HG02884 (cell line): ENCODE results near the gene ZIM2.

Experiments
- ATAC-seq: cut with Tn5 transposase; IDR thresholded peaks from one replicate; pipeline ENCODE4 v1.9.1; 2021; ENCODE audit warnings: mild to moderate bottlenecking, moderate library complexity; ENCODE audit not compliant: unreplicated experiment

Gene ZIM2

GRCh38 chr19:56839652-56840450 lies 675 bp downstream of the ZIM2 start:
- no peak for ATAC-seq

- ATAC-seq, result no peak
Measured at GRCh38 chr19:56838909-56839651, 1.4 kb downstream of the ZIM2 start.

- no peak for ATAC-seq
Measured at GRCh38 chr19:56838024-56838908, 2.3 kb downstream of the ZIM2 start.

- ATAC-seq, result no peak
Measured at GRCh38 chr19:56837492-56838023, 3.0 kb downstream of the ZIM2 start.

- no peak for ATAC-seq
Measured at GRCh38 chr19:56837004-56837403, 3.5 kb downstream of the ZIM2 start.

- no peak for ATAC-seq
Measured at GRCh38 chr19:56836059-56836458, 4.5 kb downstream of the ZIM2 start.

- ATAC-seq, result no peak
Measured at GRCh38 chr19:56835401-56835800, 5.1 kb downstream of the ZIM2 start.

- no peak for ATAC-seq
Measured at GRCh38 chr19:56834564-56835375, 5.8 kb downstream of the ZIM2 start.

- no peak for ATAC-seq
Measured at GRCh38 chr19:56832352-56832928, 8.1 kb downstream of the ZIM2 start.

- no peak for ATAC-seq
Measured at GRCh38 chr19:56831255-56831654, 9.3 kb downstream of the ZIM2 start.

GRCh38 chr19:56829596-56829995 lies 10.9 kb downstream of the ZIM2 start:
- ATAC-seq, result no peak

- ATAC-seq, result no peak
Measured at GRCh38 chr19:56827708-56828107, 12.8 kb downstream of the ZIM2 start.

- no peak for ATAC-seq
Measured at GRCh38 chr19:56823956-56824355, 16.6 kb downstream of the ZIM2 start.

GRCh38 chr19:56823417-56823816 lies 17.1 kb downstream of the ZIM2 start:
- no peak for ATAC-seq

GRCh38 chr19:56822755-56823154 lies 17.8 kb downstream of the ZIM2 start:
- no peak for ATAC-seq

- no peak for ATAC-seq
Measured at GRCh38 chr19:56821675-56822074, 18.9 kb downstream of the ZIM2 start.

- no peak for ATAC-seq
Measured at GRCh38 chr19:56821209-56821608, 19.3 kb downstream of the ZIM2 start.

- ATAC-seq, result no peak
Measured at GRCh38 chr19:56819166-56819565, 21.4 kb downstream of the ZIM2 start.

- ATAC-seq, result no peak
Measured at GRCh38 chr19:56814656-56815055, 25.9 kb downstream of the ZIM2 start.

- ATAC-seq, result no peak
Measured at GRCh38 chr19:56813531-56813930, 27.0 kb downstream of the ZIM2 start.
